ENCODE data around the gene BSPRY. TPM values are rescaled to one million over a fixed set of nuclear protein-coding genes. Genes with fewer than 3 reads are reported as not detected.
"Not testable (repeated sequence)": the region's sequence is repeated elsewhere in the genome, so short reads cannot be mapped to it uniquely, and the experiment has no call there.

BSPRY gene
- total RNA-seq, 2 experiments from 2014 or later: 5.7 to 6.6 TPM

DNA sequence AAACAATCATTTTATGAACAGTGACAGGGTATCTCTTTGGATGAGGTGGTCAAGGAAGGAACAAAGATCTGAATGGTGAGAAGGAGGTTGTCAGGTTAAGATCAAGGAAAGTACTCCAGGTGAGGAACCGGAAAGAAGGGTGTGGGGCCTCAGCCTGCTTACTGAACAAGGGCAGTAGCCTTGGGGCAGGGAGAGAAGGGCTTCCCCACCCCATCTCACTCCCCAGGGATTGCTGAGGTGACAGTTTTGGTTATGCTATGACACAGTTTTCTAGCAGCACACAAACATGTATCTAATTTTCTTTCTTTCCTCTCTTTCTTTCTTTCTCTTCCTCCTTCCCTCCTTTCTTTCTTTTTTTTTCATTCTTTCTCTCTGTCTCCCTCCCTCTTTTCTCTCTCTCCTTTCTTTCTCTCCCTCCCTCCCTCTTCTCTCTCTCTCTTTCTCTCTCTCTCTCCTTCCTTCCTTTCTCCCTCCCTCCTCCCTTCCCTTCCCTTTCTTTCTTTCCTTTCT, 31.6 kb downstream of the BSPRY start:
- Mint-ChIP-seq H3K27me3 (no peaks in the 10 kb centered on the region), H3K9me3 (ENCODE audit: low read depth) (no peaks in the 10 kb centered on the region), H3K4me1 (peaks cover 4% of the 10 kb centered on the region), H3K36me3 (ENCODE audit: low read depth) (peaks cover 2% of the 10 kb centered on the region), H3K27ac (peak overlapping the region; percentile 1), H3K4me3 (no peak overlapping the region)
- CTCF ChIA-PET: no interaction called here
- POLR2A ChIA-PET: no interaction called here
- DNase-seq (peak; percentile 27), ATAC-seq (no peak)
- intact Hi-C loops (cut with DNase I, micrococcal nuclease): no loop called here

GRCh38 chr9:113381441-113381840, 32.1 kb downstream of the BSPRY start:
- H3K36me3 Mint-ChIP-seq (ENCODE audit: low read depth); H3K27me3 Mint-ChIP-seq; ATAC-seq; DNase-seq; H3K4me1 Mint-ChIP-seq; intact Hi-C loops (cut with DNase I, micrococcal nuclease); POLR2A ChIA-PET; H3K4me3 Mint-ChIP-seq; CTCF ChIA-PET; H3K9me3 Mint-ChIP-seq (ENCODE audit: low read depth); H3K27ac Mint-ChIP-seq: not testable (repeated sequence)

DNA sequence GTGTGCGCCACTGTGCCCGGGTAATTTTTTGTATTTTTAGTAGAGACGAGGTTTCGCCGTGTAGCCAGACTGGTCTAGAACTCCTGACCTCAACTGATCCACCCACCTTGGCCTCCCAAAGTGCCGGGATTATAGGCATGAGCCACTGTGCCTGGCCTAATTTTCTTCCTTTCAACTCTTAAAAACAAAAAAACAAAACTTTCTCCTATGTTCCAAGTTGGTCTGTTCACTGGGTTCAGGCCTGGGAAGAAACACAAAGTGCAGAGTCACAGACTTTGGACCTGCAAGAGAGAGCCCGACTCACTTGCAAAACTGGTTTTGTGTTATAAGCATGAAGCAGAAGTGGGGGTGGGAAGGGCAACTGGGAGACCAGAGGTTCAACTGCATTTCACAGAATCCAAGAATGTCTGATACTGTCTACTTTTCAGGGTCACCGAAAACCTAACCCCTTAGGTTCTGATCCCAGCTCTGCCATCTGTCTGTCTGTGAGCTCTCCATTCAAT, 32.6 kb downstream of the BSPRY start:
- H3K4me3 Mint-ChIP-seq: no peak overlapping the region

GRCh38 chr9:113386571-113387393, 37.4 kb downstream of the BSPRY start:
- H3K9me3 Mint-ChIP-seq (ENCODE audit: low read depth): no peaks in the 10 kb centered on the region
- CTCF ChIA-PET: interaction anchor here (0.7 kb wide), 1 partner anchor 148 kb away, joined by 3 read pairs; no protein-coding TSS in a partner anchor
- DNase-seq (no peak), ATAC-seq (no peak)
- no peaks in the 10 kb centered on the region for H3K4me1 Mint-ChIP-seq
- no peaks in the 10 kb centered on the region for H3K27me3 Mint-ChIP-seq
- H3K4me3 Mint-ChIP-seq: no peak overlapping the region
- POLR2A ChIA-PET: no interaction called here
- peaks cover 6% of the 10 kb centered on the region for H3K36me3 Mint-ChIP-seq (ENCODE audit: low read depth)
- intact Hi-C loops (cut with DNase I, micrococcal nuclease): no loop called here
- H3K27ac Mint-ChIP-seq: no peak overlapping the region

More for the DNA sequence above, 32.6 kb downstream of the BSPRY start:
- ChIA-PET POLR2A (no interaction called here), CTCF (interaction anchor here (1.3 kb wide), 1 partner anchor 21 kb away, joined by 3 read pairs; no protein-coding TSS in a partner anchor)
- Mint-ChIP-seq H3K27ac (no peak overlapping the region), H3K9me3 (ENCODE audit: low read depth) (no peaks in the 10 kb centered on the region), H3K36me3 (ENCODE audit: low read depth) (peaks cover 2% of the 10 kb centered on the region), H3K4me1 (peaks cover 4% of the 10 kb centered on the region), H3K27me3 (no peaks in the 10 kb centered on the region)
- DNase-seq (no peak), ATAC-seq (no peak)
- intact Hi-C loops (cut with DNase I, micrococcal nuclease): no loop called here

DNA sequence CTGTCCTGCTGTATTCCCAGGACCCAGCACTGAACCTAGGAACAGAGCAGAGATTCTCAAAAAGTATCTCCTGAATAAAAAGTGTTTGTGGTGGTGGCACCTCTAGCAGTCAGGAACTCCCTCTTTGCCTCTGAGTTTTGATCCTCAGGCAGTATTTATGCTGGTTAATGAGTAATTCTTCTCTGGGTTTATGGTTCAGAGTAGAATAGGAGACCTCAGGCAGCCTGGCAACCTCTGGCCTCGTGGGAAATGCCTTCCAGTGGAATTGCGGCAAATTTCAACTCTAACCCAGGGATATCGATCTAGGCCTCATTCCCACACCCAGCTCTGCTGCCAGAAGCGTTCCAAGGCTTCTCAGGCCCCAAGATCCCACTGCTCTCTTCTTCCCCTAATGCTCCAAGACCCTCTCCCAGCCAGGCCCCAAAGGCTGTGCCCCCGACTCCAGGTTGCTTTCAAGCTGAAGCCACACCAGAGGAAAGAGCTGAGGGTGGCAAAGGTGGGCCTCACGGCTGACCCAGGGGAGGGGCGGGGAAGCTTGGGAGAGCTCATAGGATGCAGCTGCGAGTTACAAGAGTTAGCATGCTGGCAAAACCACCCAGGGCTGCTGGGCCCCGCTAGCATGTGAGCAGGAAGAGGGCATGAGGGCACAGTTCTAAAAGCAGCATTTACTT, 38.4 kb downstream of the BSPRY start:
- no peaks in the 10 kb centered on the region for H3K4me1 Mint-ChIP-seq
- CTCF ChIA-PET: interaction anchor here (0.7 kb wide), 1 partner anchor 15 kb away, joined by 4 read pairs; no protein-coding TSS in a partner anchor
- intact Hi-C loops (cut with DNase I, micrococcal nuclease): no loop called here
- no peaks in the 10 kb centered on the region for H3K27me3 Mint-ChIP-seq
- no peak overlapping the region for H3K4me3 Mint-ChIP-seq
- peaks cover 6% of the 10 kb centered on the region for H3K36me3 Mint-ChIP-seq (ENCODE audit: low read depth)
- H3K27ac Mint-ChIP-seq: no peak overlapping the region
- ATAC-seq: no peak
- no peaks in the 10 kb centered on the region for H3K9me3 Mint-ChIP-seq (ENCODE audit: low read depth)
- POLR2A ChIA-PET: no interaction called here
- no peak for DNase-seq

- H3K27ac Mint-ChIP-seq: no peak overlapping the region
- H3K27me3 Mint-ChIP-seq: no peaks in the 10 kb centered on the region
- POLR2A ChIA-PET: no interaction called here
- H3K9me3 Mint-ChIP-seq (ENCODE audit: low read depth): no peaks in the 10 kb centered on the region
- H3K4me3 Mint-ChIP-seq: no peak overlapping the region
- H3K36me3 Mint-ChIP-seq (ENCODE audit: low read depth): peaks cover 10% of the 10 kb centered on the region
- ATAC-seq (no peak), DNase-seq (no peak)
- no peaks in the 10 kb centered on the region for H3K4me1 Mint-ChIP-seq
- CTCF ChIA-PET: interaction anchor here (0.5 kb wide), 1 partner anchor 171 kb away, joined by 3 read pairs; no protein-coding TSS in a partner anchor
- intact Hi-C loops (cut with DNase I, micrococcal nuclease): no loop called here
These were observed 39.5 kb downstream of the BSPRY start for GRCh38 chr9:113388833-113389232.

GRCh38 chr9:113389451-113389850, 40.1 kb downstream of the BSPRY start:
- ATAC-seq (no peak), DNase-seq (no peak)
- intact Hi-C loops (cut with DNase I, micrococcal nuclease): no loop called here
- no peak overlapping the region for H3K4me3 Mint-ChIP-seq
- H3K4me1 Mint-ChIP-seq: no peaks in the 10 kb centered on the region
- POLR2A ChIA-PET: no interaction called here
- H3K36me3 Mint-ChIP-seq (ENCODE audit: low read depth): peaks cover 10% of the 10 kb centered on the region
- CTCF ChIA-PET: interaction anchor here (0.5 kb wide), 1 partner anchor 172 kb away, joined by 3 read pairs; no protein-coding TSS in a partner anchor
- H3K9me3 Mint-ChIP-seq (ENCODE audit: low read depth): no peaks in the 10 kb centered on the region
- no peak overlapping the region for H3K27ac Mint-ChIP-seq
- no peaks in the 10 kb centered on the region for H3K27me3 Mint-ChIP-seq

DNA sequence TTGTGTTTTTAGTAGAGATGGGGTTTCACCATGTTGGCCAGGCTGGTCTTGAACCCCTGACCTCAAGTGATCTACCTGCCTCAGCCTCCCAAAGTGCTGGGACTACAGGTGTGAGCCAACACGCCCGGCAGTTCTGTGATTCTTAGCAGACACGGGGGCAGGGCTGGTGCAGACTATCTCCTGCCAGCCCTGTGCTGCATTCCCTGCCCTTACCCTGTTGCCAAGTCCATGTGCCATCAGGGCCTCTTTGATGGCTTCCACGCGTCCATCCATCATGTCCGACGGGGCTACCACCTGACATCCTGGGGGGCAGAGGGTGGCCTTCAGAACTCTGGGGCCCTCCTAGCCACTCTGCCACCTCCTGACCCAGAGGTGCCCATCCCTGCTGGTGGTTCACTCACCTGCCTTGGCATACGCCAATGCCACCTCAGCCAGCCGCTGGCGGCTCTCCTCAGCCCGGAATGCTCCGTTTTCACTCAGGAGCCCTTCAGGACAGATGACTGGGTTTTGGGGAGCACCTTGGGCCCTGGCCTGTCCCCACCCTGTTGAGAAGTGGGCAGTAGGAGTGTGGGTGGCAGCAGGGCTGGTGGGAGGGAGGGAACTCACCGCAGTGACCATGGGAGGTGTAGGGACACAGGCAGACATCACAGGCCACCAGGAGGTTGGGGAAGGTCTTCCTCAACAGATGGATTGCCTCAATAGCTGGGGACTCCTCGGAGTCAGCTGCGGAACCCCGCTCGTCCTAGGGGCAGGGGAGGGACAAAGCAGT, 41.0 kb downstream of the BSPRY start:
- intact Hi-C loops (cut with DNase I, micrococcal nuclease): no loop called here
- CTCF ChIA-PET: interaction anchor here (0.6 kb wide), 1 partner anchor 1012 kb away, joined by 3 read pairs; no protein-coding TSS in a partner anchor
- no peaks in the 10 kb centered on the region for H3K9me3 Mint-ChIP-seq (ENCODE audit: low read depth)
- no peaks in the 10 kb centered on the region for H3K27me3 Mint-ChIP-seq
- no peak overlapping the region for H3K27ac Mint-ChIP-seq
- peaks cover 10% of the 10 kb centered on the region for H3K36me3 Mint-ChIP-seq (ENCODE audit: low read depth)
- DNase-seq (no peak), ATAC-seq (no peak)
- POLR2A ChIA-PET: no interaction called here
- no peak overlapping the region for H3K4me3 Mint-ChIP-seq
- no peaks in the 10 kb centered on the region for H3K4me1 Mint-ChIP-seq

DNA sequence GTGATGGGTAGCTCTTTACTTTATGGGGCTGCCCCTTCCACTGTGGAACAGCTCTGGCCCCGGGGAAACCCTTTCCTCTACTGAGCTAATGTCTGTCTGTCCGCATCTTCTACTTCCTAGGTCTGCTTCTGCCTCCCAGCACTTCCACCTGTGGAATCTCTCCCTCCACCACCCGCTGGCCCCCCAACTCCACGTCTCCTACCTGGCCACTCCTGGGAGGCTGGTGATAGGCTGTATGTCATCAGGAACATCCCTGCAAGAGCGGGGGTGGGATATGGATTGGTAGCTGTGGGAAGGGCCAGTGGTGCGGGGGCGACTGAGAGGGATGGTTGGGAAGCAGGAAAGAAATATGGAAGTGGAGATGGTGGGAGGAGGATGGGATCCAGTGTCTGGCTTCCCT, 42.6 kb downstream of the BSPRY start:
- Mint-ChIP-seq H3K4me3 (no peak overlapping the region), H3K4me1 (no peaks in the 10 kb centered on the region), H3K9me3 (ENCODE audit: low read depth) (no peaks in the 10 kb centered on the region), H3K36me3 (ENCODE audit: low read depth) (peaks cover 8% of the 10 kb centered on the region), H3K27ac (no peak overlapping the region), H3K27me3 (no peaks in the 10 kb centered on the region)
- CTCF ChIA-PET: interaction anchor here (0.6 to 0.8 kb wide), 2 partner anchors 52 to 66 kb away, joined by 3 read pairs; partner anchors contain the start of gene WDR31
- ATAC-seq (no peak), DNase-seq (no peak)
- POLR2A ChIA-PET: no interaction called here
- intact Hi-C loops (cut with DNase I, micrococcal nuclease): no loop called here

DNA sequence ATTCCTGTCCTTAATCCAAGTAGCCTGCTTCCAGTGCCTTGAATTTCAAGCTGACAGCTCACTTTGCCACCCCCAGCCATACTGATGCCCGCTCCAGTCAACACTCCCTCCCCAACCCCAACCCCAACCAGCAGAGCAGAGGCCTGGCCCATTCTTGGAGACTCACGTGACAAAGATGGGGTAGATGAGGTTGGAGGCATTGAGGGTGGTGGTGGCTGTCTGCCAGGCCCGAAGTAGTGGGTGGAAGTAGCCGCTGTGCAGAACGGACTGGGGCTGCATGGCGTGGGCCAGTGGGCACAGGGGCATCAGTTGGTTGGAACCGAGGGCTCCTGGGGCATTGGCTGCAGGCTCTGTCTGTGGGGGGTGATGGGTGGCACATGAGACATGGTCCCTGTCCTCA, 43.9 kb downstream of the BSPRY start:
- intact Hi-C loops (cut with DNase I, micrococcal nuclease): no loop called here
- no peak overlapping the region for H3K27ac Mint-ChIP-seq
- no peak overlapping the region for H3K4me3 Mint-ChIP-seq
- CTCF ChIA-PET: no interaction called here
- no peak for ATAC-seq
- POLR2A ChIA-PET: no interaction called here
- H3K4me1 Mint-ChIP-seq: peaks cover 2% of the 10 kb centered on the region
- no peaks in the 10 kb centered on the region for H3K9me3 Mint-ChIP-seq (ENCODE audit: low read depth)
- no peaks in the 10 kb centered on the region for H3K27me3 Mint-ChIP-seq
- no peak for DNase-seq
- peaks cover 6% of the 10 kb centered on the region for H3K36me3 Mint-ChIP-seq (ENCODE audit: low read depth)
